HEK293T (cell line): ENCODE measurements around the gene ST6GALNAC4.

Experiments
- ARNT ChIP-seq: fragments of 450-650 bp; IDR thresholded peaks from 2 replicates; pipeline ENCODE4 v1.6.1; 2017; ENCODE audit warnings: mild to moderate bottlenecking
- BHLHE40 ChIP-seq: fragments of 450-650 bp; IDR thresholded peaks from 2 replicates; pipeline ENCODE4 v1.6.1; 2016; ENCODE audit warnings: mild to moderate bottlenecking, moderate library complexity, borderline replicate concordance
- CTBP1 ChIP-seq: fragments of 450-650 bp; IDR thresholded peaks from 2 replicates; pipeline ENCODE4 v1.6.1; 2016; ENCODE audit warnings: borderline replicate concordance
- ELF4 ChIP-seq: fragments of 450-650 bp; IDR thresholded peaks from 2 replicates; pipeline ENCODE4 v1.6.1; 2017; ENCODE audit warnings: antibody characterized with exemption
- FOXA1 ChIP-seq: fragments of 450-650 bp; IDR thresholded peaks from 2 replicates; pipeline ENCODE4 v1.6.1; 2016; ENCODE audit warnings: mild to moderate bottlenecking
- FOXK2 ChIP-seq: fragments of 450-650 bp; IDR thresholded peaks from 2 replicates; pipeline ENCODE4 v1.6.1; 2016; ENCODE audit warnings: mild to moderate bottlenecking
- FOXM1 ChIP-seq: fragments of 450-650 bp; IDR thresholded peaks from 2 replicates; pipeline ENCODE4 v1.6.1; 2017; ENCODE audit warnings: mild to moderate bottlenecking, borderline replicate concordance
- HDGF ChIP-seq: fragments of 450-650 bp; IDR thresholded peaks from 2 replicates; pipeline ENCODE4 v1.6.1; 2017; ENCODE audit warnings: antibody characterized with exemption, borderline replicate concordance
- L3MBTL2 ChIP-seq: fragments of 450-650 bp; conservative IDR thresholded peaks from 2 replicates; pipeline ENCODE4 v1.6.1; 2016; ENCODE audit warnings: mild to moderate bottlenecking
- NFRKB ChIP-seq: fragments of 450-650 bp; IDR thresholded peaks from 2 replicates; pipeline ENCODE4 v1.6.1; 2016; ENCODE audit warnings: mild to moderate bottlenecking, moderate library complexity
- SP1 ChIP-seq: fragments of 450-650 bp; IDR thresholded peaks from 2 replicates; pipeline ENCODE4 v1.6.1; 2017
- SUZ12 ChIP-seq: fragments of 450-650 bp; IDR thresholded peaks from 2 replicates; pipeline ENCODE4 v1.6.1; 2016; ENCODE audit warnings: mild to moderate bottlenecking
- TARDBP ChIP-seq: fragments of 450-650 bp; IDR thresholded peaks from 2 replicates; pipeline ENCODE4 v1.6.1; 2016
- ZNF384 ChIP-seq: fragments of 450-650 bp; IDR thresholded peaks from 2 replicates; pipeline ENCODE4 v1.6.1; 2016

- TF ChIP-seq ZNF384 (no peak), FOXM1 (no peak), L3MBTL2 (no peak), BHLHE40 (no peak), ARNT (no peak), ELF4 (no peak), NFRKB (no peak), FOXK2 (no peak), TARDBP (no peak), SP1 (no peak), HDGF (no peak), CTBP1 (no peak), FOXA1 (no peak), SUZ12 (no peak)
These were observed 8.8 kb downstream of the ST6GALNAC4 start for GRCh38 chr9:127907867-127908659.
